EL (cell line): Measurements from ENCODE around the gene COX6B1.
"Not testable (repeated sequence)": the region's sequence is repeated elsewhere in the genome, so short reads cannot be mapped to it uniquely, and the experiment has no call there.

Source experiments
- DNase-seq: peaks from one replicate; pipeline ENCODE4 v3.0.0-alpha.2; 2016

COX6B1 gene, protein sequence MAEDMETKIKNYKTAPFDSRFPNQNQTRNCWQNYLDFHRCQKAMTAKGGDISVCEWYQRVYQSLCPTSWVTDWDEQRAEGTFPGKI

DNA sequence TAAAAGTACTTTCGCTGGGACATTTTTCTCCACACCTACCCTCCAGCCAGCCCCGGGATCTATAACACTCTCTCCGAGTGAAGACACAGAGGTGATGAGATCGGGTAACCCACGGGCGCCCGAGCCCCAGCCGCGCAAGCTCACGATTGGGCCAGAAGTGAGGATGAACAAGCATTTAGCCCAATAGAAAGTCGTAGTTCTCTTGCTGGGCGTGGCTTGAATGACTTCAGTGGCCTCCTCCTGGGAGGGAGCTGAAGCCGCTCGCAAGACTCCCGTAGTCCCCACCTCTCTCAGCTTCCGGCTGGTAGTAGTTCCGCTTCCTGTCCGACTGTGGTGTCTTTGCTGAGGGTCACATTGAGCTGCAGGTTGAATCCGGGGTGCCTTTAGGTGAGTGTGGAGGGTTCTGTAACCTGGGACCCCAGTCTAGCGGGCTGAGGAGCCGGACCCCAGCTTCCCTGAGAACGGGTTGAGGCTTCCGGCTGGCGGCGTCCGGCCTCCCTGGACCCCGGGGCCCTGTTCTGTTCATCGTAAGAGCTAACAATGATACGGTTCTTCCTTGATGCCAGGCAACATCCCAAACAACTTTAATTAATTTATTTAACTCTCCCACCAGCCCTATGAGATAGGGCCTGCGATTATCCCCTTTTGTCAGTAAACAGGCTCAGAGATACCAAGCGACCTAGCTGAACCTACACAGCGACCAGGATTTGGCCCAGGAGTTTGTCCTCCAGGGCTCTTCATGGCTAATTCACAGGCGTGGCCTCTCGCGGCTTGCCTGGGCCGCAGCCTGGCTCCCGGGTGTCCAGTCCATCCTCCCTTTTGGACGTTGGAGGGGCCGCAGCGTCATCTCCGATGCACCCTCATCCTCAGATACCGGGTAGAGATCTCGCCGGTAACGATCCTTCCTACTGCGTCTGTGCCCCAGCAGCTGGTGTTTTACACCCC is at the start of gene COX6B1:
Gene COX6B1 (plus strand): TSS at position 307 of the 945 bp plus-strand sequence. CDS start 2,921 bp downstream, outside the sequence.
- peak; percentile 98 for DNase-seq

DNA sequence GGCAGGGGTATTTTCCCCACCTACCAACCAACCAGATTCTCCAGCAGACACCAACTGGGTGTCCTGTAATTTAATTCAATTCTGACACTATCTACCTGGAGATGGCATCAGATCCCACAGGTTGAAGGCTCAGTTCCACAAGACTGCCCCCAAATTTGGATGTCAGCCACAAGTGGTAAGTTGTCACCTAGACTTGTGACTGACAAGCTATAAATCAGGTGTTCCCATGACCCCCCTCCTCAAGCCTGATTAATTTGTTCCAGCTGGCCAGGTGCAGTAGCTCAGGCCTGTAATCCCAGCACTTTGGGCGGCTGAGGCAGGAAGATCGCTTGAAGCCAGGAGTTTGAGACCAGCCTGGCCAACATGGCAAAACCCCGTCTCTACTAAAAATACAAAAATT is 46.2 kb upstream of the COX6B1 start:
- DNase-seq: no peak

DNA sequence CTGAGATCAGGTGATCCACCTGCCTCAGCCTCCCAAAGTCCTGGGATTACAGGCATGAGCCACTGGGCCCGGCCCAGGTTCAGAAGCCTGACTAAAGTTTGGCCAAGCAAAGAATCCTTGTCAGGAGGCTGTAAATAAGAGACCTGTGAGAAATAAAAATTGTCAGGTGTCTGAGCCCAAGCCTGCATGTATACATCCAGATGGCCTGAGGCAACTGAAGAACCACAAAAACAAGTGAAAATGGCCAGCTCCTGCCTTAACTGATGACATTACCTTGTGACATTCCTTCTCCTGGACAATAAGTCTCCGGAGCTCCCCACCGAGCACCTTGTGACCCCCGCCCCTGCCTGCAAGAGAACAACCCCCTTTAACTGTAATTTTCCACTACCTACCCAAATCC is 43.7 kb upstream of the COX6B1 start:
- DNase-seq: not testable (repeated sequence)

DNA sequence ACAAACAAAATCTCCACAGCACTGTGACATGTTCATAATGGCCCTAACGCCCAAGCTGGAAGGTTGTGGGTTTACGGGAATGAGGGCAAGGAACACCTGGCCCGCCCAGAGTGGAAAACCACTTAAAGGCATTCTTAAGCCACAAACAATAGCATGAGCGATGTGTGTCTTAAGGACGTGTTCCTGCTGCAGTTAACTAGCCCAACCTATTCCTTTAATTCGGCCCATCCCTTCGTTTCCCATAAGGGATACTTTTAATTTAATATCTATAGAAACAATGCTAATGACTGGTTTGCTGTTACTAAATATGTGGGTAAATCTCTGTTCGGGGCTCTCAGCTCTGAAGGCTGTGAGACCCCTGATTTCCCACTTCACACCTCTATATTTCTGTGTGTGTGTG is 41.0 kb upstream of the COX6B1 start:
- DNase-seq: not testable (repeated sequence)

DNA sequence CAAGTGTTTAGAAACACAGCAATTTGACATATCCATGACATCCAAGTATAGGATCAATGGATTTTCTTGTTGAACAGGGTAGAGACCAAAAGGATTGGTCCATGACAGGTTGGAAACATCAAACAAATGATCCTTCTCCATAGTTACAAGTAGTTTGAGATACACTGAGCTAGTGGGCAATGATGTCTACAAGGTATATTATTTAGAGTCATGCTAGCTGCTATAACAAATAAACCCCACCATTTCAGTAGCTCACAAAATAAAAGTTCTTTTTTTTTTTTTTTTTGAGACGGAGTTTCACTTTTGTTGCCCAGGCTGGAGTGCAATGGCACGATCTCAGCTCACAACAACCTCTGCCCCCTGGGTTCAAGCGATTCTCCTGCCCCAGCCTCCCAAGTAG is 40.5 kb upstream of the COX6B1 start:
- DNase-seq: no peak

DNA sequence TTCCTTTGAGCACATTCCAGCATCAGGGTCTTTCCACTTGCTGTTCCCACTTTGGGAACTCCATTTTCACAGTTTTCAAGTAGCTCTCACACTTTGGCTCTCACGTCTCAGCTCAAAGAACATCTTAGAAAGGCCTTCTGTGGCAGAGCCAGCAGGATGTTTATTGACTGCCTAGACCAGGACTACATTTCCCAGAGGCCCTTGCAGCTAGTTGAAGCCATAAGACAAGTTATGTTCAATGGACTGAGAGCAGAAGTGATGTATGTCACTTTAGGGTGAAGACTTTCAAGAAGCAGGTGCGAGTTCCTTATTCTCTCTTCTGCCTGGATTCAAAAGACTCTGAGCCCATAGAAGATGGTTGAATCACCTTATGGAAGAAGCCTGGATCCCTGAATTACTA is 39.9 kb upstream of the COX6B1 start:
- no peak for DNase-seq

DNA sequence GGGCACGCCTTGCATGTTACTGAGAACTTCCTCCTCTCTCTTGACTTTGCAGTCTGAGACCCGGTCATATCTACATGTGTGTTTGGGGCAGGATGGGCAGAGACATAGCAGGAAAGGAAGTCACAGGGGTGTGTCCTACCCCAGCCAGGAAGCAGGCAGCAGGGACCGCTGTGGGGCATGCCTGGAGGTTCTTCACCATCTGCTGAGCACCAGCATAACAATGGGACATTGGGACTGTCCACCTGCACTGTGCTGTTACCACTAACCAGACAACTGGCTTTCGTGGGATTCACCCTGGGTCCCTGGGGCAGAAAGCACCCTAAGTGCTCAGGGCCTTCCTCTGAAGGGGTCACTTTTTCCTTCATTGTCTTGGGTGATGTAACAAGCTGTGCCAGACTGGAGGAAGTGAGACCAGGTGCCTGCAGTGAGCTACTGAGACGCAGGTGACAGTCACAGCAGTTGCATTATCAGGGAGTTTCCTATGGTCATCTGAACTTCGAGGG is 38.2 kb upstream of the COX6B1 start:
- DNase-seq: no peak

DNA sequence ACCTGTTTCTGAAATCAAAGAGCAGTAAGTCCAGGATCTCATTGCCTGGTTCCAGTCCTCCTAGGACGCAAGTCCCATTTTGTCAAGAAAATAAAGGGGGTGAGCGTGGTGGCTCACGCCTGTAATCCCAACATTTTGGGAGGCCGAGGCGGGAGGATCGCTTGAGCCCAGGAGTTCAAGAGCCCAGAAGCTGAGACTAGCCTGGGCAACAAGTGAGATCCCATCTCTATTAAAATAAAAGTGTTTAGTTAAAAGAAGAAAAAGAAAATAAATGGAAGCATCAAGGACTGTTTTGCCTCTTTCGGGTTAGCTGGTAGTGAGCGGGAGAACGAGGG is 35.9 kb upstream of the COX6B1 start:
- DNase-seq: no peak

DNA sequence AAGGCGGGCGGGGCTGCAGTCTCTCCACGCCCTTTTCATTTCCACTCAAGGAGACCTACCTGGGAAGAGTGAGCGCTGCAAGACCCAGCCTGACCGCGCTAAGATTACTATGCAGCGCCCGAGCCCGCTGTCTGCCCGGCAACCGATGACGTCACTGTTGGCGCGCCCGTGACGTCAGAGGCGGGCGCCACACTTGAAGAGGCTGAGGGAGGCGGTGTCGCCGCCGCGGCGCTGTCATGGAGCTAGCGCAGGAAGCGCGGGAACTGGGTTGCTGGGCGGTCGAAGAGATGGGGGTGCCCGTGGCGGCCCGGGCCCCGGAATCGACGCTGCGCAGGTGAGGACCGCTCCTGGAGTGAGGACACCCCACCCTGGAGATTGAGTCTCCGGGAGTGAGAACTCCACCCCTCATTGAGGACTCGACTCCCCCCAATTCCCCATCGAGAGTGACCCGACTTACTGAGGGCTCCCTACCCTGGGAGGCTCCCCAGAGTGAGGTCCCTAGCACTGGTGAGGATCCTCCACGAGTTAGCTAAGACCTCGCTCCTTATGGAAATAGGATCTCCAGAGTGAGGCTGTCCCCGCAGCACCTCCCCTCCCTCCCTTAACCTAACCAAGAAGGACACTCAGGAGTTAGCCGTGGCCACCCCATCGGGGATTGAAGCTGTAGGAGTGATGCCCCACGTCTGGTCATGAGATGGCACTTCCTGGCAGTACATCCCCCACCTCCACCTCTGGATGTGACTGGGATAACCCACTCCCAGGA is 35.4 kb upstream of the COX6B1 start, which contains the start of gene HAUS5:
Gene HAUS5 (plus strand): TSS at position 177 of the 763 bp plus-strand sequence. CDS start 60 bp downstream, at position 237.
- DNase-seq: peak; percentile 89

DNA sequence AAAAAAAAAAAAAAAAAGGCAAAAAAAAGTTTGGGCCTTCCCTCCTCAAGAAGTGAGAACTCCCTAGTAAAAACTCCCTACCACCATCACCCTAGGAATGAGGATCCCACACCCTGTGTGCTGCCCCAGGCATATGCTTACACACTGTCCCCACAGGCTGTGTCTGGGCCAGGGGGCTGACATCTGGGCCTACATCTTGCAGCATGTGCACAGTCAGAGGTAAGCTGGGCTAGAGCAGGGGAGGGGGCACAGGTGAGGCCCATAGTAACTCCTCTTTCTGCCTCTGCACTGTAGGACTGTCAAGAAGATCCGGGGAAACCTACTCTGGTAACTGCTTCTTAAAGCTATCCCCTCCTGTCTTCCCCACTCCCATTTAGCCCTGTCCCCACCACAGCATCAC is 34.5 kb upstream of the COX6B1 start:
- DNase-seq: no peak

DNA sequence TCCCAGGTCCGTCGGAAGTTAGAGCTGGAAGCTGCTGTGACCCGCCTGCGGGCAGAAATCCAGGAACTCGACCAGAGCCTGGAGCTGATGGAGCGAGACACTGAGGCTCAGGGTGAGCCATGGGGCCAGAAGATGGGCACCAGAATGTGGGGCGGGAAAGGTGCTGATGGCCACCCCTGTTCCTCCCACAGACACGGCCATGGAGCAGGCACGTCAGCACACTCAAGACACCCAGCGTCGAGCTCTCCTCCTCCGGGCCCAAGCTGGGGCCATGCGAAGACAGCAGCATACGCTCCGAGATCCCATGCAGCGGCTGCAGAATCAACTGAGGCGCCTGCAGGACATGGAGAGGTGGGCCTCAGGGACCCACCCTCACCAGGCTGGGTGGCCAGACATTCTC is 33.1 kb upstream of the COX6B1 start:
- DNase-seq: no peak

DNA sequence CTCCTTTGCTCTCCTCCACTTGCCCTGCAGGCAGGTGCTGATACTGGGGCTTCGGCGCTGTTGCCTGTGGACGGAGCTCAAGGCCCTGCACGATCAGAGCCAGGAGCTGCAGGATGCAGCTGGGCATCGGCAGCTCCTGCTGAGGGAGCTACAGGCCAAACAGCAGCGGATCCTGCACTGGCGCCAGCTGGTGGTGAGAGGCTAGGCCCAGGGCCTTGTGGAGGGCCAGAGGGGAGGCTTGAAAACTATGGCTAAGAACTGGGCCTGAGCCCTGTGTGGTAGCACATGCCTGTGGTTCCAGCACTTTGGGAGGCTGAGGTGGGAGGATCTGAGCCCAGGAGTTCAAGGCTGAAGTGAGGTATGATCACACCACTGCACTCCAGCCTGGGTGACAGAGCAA is 29.3 kb upstream of the COX6B1 start:
- DNase-seq: no peak

DNA sequence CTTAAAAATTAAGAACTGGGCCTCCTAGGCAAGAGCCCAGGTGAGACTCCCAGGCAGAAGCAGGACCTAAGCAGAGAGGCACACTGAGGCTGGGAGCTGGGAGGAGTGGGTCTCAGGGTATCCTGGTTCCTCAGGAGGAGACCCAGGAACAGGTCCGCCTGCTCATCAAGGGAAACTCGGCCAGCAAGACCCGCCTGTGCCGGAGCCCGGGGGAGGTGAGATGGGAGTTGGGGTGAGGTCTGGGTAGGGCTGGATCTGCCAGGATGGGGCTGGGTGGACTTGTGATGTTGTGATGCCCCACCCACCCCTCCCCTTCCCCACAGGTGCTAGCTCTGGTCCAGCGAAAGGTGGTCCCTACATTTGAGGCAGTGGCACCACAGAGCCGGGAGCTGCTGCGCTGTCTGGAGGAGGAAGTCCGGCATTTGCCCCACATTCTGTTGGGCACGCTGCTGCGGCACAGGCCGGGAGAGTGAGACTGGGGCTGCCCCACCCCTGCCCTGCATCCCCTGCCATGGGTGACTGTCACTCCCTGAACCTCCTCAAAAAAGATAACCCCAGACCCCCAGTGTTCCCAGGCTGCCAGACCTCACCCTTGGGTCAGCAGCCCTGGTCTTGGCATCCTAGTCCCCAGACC is 28.7 kb upstream of the COX6B1 start:
- no peak for DNase-seq

DNA sequence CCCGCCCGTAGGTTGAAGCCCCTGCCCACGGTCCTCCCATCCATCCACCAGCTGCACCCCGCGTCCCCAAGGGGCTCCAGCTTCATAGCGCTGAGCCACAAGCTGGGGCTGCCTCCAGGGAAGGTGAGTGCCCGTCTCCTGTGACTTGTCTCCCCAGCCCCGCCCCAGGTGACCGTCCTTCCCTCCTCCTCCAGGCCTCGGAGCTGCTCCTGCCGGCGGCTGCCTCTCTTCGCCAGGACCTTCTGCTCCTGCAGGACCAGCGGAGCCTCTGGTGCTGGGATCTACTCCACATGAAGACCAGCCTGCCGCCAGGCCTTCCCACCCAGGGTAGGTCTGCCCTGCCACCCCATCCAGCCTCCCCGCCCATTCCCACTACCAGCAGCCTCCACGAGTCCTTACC is 28.1 kb upstream of the COX6B1 start:
- no peak for DNase-seq

DNA sequence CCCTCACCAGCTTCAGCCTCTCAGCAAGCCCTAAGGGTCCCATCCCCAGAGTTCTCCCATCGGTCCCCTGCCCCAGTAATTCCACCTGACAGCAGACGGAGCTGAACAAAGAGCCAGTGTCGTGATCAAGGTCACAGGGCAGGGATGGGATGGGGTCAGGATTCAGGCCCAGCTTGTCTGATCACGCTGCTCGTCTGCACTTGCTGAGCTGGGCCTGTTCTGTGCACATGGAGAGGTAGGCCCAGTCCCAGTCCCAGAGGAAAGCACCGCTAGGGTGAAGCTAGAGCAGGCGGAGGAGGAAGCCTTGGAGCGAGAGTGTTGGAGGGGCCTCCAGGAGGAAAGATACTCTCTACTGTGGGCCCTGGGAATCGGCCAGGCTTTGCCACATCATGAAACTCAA is 26.4 kb upstream of the COX6B1 start:
- DNase-seq: no peak

DNA sequence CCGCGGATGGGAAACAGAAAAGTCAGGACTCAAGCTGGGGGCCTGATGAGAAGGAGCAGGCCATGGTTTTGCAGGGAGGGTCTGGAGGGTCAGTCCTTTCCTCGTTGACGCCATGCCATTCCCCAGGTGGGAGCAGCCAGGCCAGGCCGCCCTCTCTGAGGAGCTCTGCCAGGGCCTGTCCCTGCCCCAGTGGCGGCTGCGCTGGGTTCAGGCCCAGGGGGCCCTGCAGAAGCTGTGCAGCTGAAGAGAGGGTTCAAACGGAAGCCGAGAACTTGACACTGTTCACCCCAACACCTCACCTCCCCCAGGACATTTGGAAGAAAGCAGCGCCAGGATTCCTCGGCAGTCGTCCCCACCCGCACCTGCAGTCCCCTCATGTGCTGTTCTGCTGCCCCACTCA is 25.4 kb upstream of the COX6B1 start:
- DNase-seq: no peak

DNA sequence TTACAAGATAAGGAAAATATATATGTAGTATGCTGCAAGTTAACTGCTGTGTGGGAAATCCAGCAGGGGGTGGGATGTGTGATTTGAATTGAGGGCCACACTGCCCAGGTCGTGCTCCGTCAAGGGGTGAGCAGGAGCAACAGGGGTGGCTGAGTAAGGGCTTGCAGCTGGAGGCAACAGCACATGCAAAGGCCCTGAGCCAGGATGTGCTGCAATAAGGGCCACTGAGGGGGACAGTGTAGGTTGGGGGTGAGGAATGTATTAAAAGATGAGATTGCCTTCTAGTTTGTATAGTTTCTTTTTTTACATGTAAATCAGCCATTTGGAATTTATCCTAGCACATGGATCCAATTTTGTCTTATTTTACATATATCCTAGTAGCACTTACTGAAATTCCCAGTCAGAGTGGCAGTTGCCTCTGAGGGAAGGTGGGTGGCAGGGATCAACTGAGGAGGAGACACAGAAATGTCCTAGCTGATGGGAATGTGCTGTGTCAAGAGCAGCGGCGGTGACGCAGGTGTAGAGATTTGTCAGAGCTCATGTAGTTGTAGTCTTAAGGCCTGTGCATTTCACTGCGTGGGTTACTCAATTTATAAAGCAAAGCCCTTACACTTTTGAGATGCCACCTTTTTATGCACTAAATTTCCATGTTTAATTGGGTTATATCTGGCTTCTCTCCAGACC is 24.7 kb upstream of the COX6B1 start:
- DNase-seq: no peak

DNA sequence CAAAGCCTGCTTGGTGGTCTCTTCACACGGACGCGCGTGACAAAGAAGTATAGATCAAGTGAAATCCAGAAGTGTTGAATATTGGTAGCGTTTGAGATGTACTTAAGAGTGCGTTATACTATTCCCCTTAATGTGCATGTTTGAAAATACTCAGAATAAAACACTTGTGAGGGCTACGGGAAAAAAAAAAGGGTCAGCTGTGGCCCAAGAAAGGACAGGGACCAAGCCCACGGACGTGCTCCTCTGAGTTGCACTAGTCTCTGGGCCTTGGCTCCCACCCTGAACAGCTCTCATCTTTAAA is 19.9 kb upstream of the COX6B1 start:
- DNase-seq: no peak

DNA sequence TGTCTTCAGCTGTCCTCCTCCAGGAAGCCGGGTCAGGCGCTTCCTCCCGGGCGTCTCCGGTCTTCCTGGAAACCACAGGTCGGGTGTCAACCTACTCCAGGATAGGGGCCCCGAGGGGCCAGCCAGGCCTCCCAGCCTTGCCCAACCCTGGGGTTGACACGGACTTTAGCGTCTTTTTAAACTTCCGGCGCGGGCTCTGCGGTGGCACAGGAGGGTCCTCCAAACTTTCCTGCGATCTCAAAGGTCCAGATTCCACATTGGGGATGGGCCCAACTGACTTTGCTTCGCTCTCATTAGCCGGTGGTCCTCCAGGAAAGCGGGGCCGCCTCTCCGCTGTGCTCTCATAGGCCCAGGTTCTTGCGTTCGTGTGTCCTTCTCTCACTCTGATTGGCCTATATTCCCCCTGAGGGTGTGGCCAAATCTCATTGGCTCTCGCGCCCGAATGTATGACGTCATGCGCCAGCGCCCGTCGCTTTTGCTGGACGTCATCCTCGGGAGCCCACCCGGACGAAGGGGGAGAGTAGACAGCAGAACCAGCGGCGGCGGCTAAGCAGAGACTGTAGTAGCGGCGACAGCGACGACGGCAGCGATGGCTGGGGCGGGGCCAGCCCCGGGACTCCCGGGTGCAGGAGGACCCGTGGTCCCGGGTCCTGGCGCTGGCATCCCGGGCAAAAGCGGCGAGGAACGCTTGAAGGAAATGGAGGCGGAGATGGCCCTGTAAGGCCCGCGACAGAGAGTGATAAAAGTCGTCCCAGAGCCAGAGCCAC is 19.4 kb upstream of the COX6B1 start, which contains the start of gene RBM42:
Gene RBM42 (plus strand): TSS at position 472 of the 767 bp plus-strand sequence. CDS start 118 bp downstream, at position 590.
- peak; percentile 100 for DNase-seq

DNA sequence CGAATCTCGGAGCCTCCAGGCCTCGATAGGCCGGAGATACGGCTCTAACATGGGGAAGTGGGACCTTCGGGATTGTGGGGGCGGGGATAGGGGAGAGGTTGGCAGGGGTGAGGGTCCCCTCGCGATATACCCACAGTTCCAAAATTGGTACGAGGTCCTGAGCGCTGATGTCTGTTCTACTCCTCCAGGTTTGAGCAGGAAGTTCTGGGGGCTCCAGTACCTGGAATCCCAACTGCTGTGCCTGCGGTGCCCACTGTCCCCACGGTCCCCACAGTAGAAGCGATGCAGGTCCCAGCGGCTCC is 18.8 kb upstream of the COX6B1 start:
- no peak for DNase-seq

DNA sequence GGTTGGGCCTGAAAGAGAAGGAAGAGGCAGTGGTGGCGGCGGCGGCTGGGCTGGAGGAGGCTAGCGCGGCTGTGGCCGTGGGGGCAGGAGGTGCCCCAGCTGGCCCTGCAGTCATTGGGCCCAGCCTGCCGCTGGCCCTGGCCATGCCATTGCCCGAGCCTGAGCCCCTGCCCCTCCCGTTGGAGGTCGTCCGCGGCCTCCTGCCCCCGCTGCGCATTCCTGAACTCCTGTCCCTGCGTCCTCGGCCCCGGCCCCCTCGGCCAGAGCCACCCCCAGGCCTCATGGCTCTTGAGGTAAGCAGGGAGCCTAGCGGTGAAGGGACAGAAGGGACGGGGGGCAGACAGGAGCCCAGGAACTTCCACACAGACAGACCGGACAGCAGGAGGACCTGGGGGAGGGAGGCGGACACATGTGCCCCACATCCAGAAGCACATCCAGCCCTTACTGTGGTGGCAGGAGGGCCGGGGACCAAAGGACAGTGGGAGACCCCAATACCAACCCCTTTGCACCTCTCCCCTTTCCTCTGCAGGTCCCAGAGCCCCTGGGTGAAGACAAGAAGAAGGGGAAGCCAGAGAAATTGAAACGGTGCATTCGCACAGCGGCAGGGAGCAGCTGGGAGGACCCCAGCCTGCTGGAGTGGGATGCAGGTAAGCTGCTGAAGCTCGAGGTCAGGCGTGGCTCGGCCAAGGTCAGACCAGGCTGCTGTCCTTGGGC is 14.2 kb upstream of the COX6B1 start:
- DNase-seq: no peak
